ENCODE data around the gene C1QTNF12.

The C1QTNF12 gene

GRCh38 chr1:1230656-1231399 lies 15.7 kb downstream of the C1QTNF12 start:
- in situ Hi-C loops (cut with HindIII; ENCODE audit: low sequenced_read_pairs), result no loop called here

- in situ Hi-C loops (cut with HindIII; ENCODE audit: low sequenced_read_pairs), result loop anchor here (5.0 kb wide), 1 partner anchor 72 kb away; no protein-coding TSS in a partner anchor
These were observed 16.8 kb downstream of the C1QTNF12 start for GRCh38 chr1:1229770-1230169.

GRCh38 chr1:1228596-1229321 lies 17.8 kb downstream of the C1QTNF12 start:
- in situ Hi-C loops (cut with HindIII; ENCODE audit: low sequenced_read_pairs), result loop anchor here (5.0 kb wide), 1 partner anchor 71 kb away; no protein-coding TSS in a partner anchor

DNA sequence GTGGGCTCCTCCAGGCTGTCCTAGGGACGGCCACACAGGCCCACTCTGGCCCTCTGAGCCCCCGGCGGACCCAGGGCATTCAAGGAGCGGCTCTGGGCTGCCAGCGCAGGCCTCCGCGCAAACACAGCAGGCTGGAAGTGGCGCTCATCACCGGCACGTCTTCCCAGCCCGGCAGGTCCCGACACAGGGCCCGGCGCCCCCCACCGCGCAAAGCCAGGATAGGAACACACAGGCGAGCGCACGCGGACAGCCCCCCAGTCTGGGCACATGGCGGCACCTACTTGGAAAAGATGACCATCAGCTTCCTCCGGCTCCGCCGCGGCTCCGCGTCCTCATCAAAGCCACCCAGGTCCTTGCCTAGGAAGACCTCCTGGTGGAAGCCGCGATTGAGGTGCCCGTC lies 18.3 kb downstream of the C1QTNF12 start:
- in situ Hi-C loops (cut with HindIII; ENCODE audit: low sequenced_read_pairs), result loop anchor here (5.0 kb wide), 1 partner anchor 71 kb away; no protein-coding TSS in a partner anchor

- in situ Hi-C loops (cut with HindIII; ENCODE audit: low sequenced_read_pairs), result loop anchor here (5.0 kb wide), 1 partner anchor 70 kb away; no protein-coding TSS in a partner anchor
These were observed 19.1 kb downstream of the C1QTNF12 start for GRCh38 chr1:1227386-1227785.

DNA sequence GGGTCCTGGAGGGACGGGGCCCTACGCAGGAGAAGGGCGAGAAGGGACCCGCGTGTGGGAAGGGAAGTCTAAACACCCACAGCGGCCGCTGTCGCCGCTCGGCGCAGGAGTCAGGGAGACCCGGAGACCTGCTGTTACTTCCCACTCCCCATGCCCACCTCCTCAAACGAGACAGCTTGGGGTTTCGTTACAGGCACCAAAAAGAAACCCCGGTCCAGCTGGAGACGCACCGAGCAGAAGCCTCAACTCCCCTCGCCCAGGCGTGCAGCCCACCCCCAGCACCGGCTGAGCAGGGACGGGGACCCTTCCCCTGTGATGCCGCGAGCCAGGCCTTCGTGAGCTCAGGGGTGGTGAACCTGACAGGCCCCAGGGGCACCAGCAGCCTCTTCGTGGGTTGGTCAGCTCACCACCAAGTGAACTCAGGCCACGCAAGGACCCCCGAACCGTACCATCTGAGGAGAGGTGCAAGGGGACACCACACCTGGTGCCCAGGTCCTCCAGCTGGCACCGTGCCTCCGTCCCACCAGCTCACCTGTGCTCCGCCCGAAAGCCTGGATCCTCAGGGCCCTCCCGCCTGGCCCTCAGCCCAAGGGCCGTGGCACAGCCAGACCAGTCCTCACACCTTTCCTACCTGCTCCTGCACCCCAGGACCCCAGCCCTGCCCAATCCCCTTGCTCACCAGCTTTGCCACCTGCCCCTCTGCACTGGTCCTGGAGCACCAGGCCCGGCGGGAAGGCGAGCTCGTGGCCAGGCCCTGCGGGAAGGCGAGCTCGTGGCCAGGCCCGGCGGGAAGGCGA lies 19.8 kb downstream of the C1QTNF12 start:
- in situ Hi-C loops (cut with HindIII; ENCODE audit: low sequenced_read_pairs), result loop anchor here (5.0 kb wide), 1 partner anchor 69 kb away; no protein-coding TSS in a partner anchor

- in situ Hi-C loops (cut with HindIII; ENCODE audit: low sequenced_read_pairs), result loop anchor here (5.0 kb wide), 1 partner anchor 69 kb away; no protein-coding TSS in a partner anchor
These were observed 20.6 kb downstream of the C1QTNF12 start for GRCh38 chr1:1225913-1226312.

DNA sequence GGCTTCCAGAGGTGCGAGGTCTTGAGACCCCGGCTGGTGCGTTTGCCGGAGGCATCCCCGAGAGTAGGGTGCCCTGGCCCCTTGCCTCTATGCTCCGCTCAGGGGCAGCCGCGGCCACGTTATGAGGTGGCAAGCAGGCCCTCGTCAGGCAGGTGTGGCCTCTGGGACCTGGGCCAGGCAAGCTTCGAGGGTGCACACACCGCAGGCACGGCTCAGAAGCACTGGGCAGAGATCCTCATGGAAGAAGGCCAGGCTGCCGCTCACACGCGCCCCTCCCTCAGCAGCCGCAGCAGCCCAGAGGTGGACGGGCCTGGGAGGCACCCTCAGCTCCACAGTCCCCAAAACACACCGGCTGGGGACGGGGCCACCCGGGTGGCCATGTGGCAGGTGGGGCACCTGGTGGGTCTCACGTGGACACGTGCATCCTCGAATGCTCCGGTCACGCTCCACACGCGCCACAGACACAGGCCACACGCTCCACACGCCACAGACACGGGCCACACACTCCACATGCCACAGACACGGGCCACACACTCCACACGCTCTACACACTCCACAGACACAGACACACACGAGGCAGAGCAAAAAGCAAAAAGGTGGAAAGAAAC lies 21.2 kb downstream of the C1QTNF12 start:
- in situ Hi-C loops (cut with HindIII; ENCODE audit: low sequenced_read_pairs), result loop anchor here (5.0 kb wide), 1 partner anchor 68 kb away; no protein-coding TSS in a partner anchor

DNA sequence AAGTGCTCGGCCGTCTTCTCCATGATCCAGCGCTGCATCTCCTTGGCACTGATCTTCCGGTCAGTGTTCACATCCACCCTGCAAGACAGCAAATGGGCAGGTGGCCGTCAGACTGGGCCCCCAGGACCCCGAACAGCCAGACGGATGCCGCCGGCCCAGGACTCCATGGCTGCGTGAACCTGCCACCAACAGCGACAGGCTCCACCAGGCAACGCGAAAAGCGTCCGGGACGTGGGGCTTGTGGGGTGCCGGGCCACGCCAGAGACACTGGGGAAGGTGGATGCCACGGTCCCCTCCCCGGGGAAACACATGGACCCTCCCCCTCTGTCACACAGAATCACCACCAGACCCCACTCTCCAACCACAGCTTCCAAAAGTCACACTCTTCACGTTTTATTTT lies 22.6 kb downstream of the C1QTNF12 start:
- in situ Hi-C loops (cut with HindIII; ENCODE audit: low sequenced_read_pairs), result loop anchor here (5.0 kb wide), 1 partner anchor 97 kb away; no protein-coding TSS in a partner anchor

GRCh38 chr1:1223321-1223720 lies 23.2 kb downstream of the C1QTNF12 start:
- in situ Hi-C loops (cut with HindIII; ENCODE audit: low sequenced_read_pairs), result loop anchor here (5.0 kb wide), 1 partner anchor 96 kb away; no protein-coding TSS in a partner anchor

GRCh38 chr1:1222575-1223225 lies 23.8 kb downstream of the C1QTNF12 start:
- in situ Hi-C loops (cut with HindIII; ENCODE audit: low sequenced_read_pairs), result loop anchor here (5.0 kb wide), 1 partner anchor 95 kb away; no protein-coding TSS in a partner anchor

- in situ Hi-C loops (cut with HindIII; ENCODE audit: low sequenced_read_pairs), result loop anchor here (5.0 kb wide), 1 partner anchor 95 kb away; no protein-coding TSS in a partner anchor
These were observed 24.5 kb downstream of the C1QTNF12 start for GRCh38 chr1:1221887-1222574.

DNA sequence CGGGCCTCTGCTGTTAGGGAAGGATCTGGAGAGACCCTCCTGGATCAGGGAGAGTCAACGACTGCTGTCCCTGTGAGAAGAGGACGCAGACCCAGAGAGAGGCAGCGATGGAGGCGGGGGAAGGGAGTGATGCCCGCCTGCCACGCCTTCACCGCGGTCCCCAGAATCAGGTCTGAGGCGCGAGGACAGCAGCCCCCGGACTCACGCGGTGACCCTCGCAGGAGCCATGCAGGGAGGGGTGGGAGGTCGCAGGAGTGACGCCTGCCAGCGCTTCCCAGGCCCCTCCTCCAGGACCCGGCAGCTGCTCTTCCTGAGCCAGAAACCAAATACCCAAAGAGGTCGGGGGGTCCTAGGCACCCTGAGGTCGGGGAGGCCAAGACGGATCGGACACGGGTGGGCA lies 26.3 kb downstream of the C1QTNF12 start:
- in situ Hi-C loops (cut with HindIII; ENCODE audit: low sequenced_read_pairs), result loop anchor here (5.0 kb wide), 1 partner anchor 93 kb away; no protein-coding TSS in a partner anchor

GRCh38 chr1:1219341-1219740 lies 27.2 kb downstream of the C1QTNF12 start:
- in situ Hi-C loops (cut with HindIII; ENCODE audit: low sequenced_read_pairs), result no loop called here

GRCh38 chr1:1218524-1219200 lies 27.9 kb downstream of the C1QTNF12 start:
- in situ Hi-C loops (cut with HindIII; ENCODE audit: low sequenced_read_pairs), result no loop called here

DNA sequence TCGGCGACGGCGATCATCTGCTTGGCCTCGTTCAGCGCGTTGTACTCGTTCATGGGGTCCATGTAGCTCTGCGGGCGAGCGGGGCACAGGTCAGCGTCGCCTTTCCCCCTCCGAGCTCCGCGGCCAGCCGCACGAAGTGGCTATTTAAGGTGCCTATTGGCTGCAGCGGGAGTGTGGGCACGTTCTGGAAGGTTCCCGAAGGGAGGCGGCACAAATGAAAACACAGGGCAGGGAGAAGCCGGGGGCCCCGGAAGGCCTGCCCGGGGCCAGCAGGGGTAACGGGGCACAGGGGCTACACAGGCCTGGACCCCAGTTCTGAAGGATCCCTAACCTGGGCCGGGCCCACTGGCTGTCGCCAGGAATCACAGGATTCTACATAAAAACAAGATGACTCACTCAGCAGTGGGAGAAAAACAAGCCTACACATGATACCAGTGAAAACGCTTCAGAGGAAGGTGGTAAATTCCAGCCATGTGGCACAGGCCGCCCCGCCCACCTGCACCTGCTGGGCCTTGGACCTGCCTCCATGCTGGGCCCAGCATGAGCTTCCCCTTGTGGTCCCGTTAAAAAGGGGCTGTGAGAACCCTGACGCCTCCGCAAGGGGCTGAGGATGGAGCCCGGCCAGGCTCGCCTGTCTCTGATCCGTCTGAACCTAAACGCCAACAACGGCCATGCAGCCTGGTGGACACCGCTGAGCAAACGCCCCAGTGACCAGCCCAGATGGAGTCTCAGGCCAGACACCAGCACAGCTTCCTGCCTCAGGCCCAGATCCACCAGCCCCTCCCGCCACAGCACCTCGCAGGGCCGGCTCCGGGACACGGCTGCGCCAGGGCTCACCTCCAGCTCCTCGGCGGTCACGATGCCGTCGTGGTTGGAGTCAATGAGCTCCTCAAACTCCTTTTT lies 28.6 kb downstream of the C1QTNF12 start:
- in situ Hi-C loops (cut with HindIII; ENCODE audit: low sequenced_read_pairs), result no loop called here

DNA sequence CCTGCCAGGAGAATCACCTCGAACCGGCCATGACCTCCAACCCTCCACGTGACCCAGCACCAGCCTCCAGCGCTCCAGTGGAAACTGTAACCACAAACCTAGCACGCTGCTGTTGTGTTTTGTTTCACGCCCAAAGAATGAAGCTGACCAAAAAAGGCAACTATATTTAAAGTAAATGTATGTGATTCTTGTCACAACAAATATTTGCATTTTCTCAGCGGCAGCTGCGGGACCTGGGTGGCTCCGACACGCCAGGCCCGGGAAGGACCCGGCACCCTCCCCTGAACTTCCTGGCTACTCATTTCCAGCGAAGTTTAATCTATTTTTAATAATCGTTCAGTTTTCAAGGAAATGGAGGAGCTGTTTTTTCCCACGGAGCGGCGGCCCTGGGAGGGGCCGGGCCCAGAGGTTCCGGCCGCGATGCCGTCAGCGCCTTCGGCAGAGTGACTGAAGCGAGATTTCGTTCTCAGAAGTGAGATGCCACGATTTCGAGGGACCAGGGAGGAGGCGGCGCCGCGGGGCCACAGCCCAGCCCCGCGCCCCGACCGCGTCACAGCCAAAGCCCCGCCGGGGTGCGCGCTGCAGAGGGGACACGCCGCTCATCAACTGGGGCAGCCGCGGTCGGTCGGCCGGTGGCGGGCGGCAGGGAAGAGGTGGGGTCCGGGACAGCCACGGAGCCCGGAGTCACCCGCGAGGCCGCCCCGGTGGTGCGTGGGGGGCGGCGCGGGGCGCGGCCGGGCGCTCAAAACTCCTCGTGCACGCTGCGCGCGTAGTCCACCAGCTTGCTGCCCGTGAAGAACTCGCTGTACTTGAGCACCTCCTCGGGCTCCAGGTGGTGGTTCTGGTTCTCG lies 29.5 kb downstream of the C1QTNF12 start:
- in situ Hi-C loops (cut with HindIII; ENCODE audit: low sequenced_read_pairs), result no loop called here

Data from endothelial cell of hepatic sinusoid (primary cell).